Measurements from ENCODE around the gene MCTP1. TPM values are rescaled to one million over a fixed set of nuclear protein-coding genes. Genes with fewer than 3 reads are reported as not detected.

The MCTP1 gene
- total and polyA plus RNA-seq, 3 experiments from 2014 or later, result 0.51 to 0.92 (median 0.55) TPM

DNA sequence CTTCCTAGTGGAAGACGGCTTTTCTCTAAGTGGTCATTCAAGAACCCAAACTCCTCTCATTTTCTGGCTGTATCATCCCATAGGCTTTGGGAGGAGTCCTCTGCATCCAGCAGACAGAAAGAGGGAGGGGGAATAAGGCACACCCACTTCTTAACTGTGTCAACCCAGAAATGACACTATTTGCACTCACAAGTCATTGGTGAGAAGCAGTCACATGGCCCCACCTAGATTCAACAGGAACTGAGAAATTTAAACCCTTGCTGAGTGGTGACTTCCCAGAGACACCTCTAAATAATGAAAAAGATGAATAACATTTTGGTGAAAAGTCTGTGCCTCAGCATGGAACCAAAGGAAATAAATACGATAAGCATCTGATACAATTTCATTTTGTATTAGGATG lies 120.0 kb downstream of the MCTP1 start:
- H3K9me3 ChIP-seq (ENCODE audit: low read length), result no peaks in the 10 kb centered on the region
- no peaks in the 10 kb centered on the region for H3K27me3 Mint-ChIP-seq
- no peak overlapping the region for H3K4me3 ChIP-seq (ENCODE audit: low read length)
- H3K4me1 Mint-ChIP-seq, result peaks cover 0 to 5% (median 0%) of the 10 kb centered on the region in 3 donors
- H3K4me1 ChIP-seq (ENCODE audit: insufficient read depth, low read length), result no peaks in the 10 kb centered on the region
- no peak for DNase-seq
- no peaks in the 10 kb centered on the region for H3K27me3 ChIP-seq (ENCODE audit: insufficient read depth, low read length, poor library complexity, severe bottlenecking)
- no peak overlapping the region for H3K27ac Mint-ChIP-seq
- no peak overlapping the region for H3K4me3 Mint-ChIP-seq
- peaks cover 0 to 5% (median 3%) of the 10 kb centered on the region in 5 donors for H3K9me3 Mint-ChIP-seq
- H3K27ac ChIP-seq (ENCODE audit: low read depth, low read length), result no peak overlapping the region
- POLR2A ChIA-PET, result no interaction called here
- CTCF ChIA-PET, result no interaction called here
- H3K36me3 ChIP-seq (ENCODE audit: insufficient read depth, low read length), result no peaks in the 10 kb centered on the region
- no peaks in the 10 kb centered on the region for H3K36me3 Mint-ChIP-seq

- POLR2A ChIA-PET, result no interaction called here
- no peaks in the 10 kb centered on the region for H3K36me3 ChIP-seq (ENCODE audit: insufficient read depth, low read length)
- Mint-ChIP-seq H3K36me3 (no peaks in the 10 kb centered on the region), H3K27me3 (no peaks in the 10 kb centered on the region), H3K4me1 (peaks cover 0 to 5% (median 0%) of the 10 kb centered on the region in 3 donors), H3K27ac (no peak overlapping the region), H3K4me3 (no peak overlapping the region), H3K9me3 (peaks cover 0 to 2% (median 0%) of the 10 kb centered on the region in 5 donors)
- H3K4me3 ChIP-seq (ENCODE audit: low read length), result no peak overlapping the region
- H3K27me3 ChIP-seq (ENCODE audit: insufficient read depth, low read length, poor library complexity, severe bottlenecking), result no peaks in the 10 kb centered on the region
- no peaks in the 10 kb centered on the region for H3K9me3 ChIP-seq (ENCODE audit: low read length)
- H3K4me1 ChIP-seq (ENCODE audit: insufficient read depth, low read length), result no peaks in the 10 kb centered on the region
- no peak overlapping the region for H3K27ac ChIP-seq (ENCODE audit: low read depth, low read length)
- no peak for DNase-seq
- CTCF ChIA-PET, result no interaction called here
These were observed 121.8 kb downstream of the MCTP1 start for GRCh38 chr5:95163079-95163478.

DNA sequence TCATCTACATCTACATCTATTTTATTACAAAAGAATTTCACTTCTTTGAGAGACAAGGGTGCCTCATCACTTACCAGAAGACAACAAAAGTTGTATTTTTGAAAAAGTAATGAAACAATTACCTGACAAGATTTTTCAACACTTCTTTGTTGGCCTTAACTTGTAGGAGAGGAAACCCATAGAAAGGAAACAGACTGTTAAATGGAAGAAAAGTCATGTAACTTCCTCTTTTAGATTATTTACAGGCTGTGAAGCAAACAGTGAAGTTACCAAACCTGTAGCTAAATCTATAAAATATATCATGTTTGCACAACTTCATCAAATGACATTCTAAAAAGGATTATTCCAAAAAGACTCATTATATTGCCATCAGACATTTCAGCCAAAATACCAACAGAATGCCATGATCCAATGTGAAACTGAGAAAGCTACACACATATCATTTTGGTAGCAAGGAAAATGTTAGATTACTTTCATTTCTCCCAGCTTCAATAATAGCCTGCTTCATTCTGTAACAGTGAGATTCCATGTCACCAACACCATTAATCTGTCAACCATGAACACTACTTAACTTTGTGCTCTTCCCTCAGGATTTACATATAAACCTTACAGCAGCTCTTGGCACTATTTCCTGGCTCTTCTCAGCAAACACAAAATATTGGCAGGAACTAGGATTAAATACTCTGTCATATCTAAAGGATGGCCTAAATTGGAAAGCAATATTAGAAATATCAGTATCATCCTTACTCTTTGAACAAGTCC lies 122.5 kb downstream of the MCTP1 start:
- Histone ChIP-seq H3K9me3 (ENCODE audit: low read length) (no peaks in the 10 kb centered on the region), H3K27me3 (ENCODE audit: insufficient read depth, low read length, poor library complexity, severe bottlenecking) (no peaks in the 10 kb centered on the region), H3K4me3 (ENCODE audit: low read length) (no peak overlapping the region), H3K4me1 (ENCODE audit: insufficient read depth, low read length) (no peaks in the 10 kb centered on the region), H3K27ac (ENCODE audit: low read depth, low read length) (no peak overlapping the region), H3K36me3 (ENCODE audit: insufficient read depth, low read length) (no peaks in the 10 kb centered on the region)
- Mint-ChIP-seq H3K4me3 (no peak overlapping the region), H3K27me3 (no peaks in the 10 kb centered on the region), H3K27ac (no peak overlapping the region), H3K4me1 (peaks cover 0 to 5% (median 0%) of the 10 kb centered on the region in 3 donors), H3K36me3 (no peaks in the 10 kb centered on the region), H3K9me3 (no peaks in the 10 kb centered on the region)
- CTCF ChIA-PET, result no interaction called here
- no peak for DNase-seq
- POLR2A ChIA-PET, result no interaction called here

DNA sequence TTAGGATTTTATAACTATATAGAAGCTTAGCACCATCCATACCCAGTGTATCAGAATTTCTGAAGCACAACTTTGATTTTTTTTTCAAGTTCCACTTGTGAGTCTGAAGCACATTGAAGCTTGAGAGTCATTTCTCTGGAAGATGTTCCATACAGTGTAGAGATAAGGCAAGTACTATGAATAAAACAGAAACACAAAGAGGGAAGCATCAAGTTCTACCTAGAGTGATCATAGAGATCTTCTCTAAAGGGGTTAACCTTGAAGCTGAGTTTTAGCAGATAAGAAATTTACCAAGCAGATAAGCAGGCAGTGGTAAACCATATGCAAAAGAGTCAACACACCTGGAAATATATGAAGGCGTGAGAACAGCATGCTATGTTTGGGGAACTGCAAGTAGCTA lies 125.3 kb downstream of the MCTP1 start:
- H3K4me1 Mint-ChIP-seq, result peaks cover 0 to 5% (median 0%) of the 10 kb centered on the region in 3 donors
- no peaks in the 10 kb centered on the region for H3K27me3 Mint-ChIP-seq
- H3K4me3 Mint-ChIP-seq, result no peak overlapping the region
- H3K36me3 ChIP-seq (ENCODE audit: insufficient read depth, low read length), result no peaks in the 10 kb centered on the region
- ChIA-PET POLR2A (no interaction called here), CTCF (no interaction called here)
- H3K27ac Mint-ChIP-seq, result no peak overlapping the region
- no peak overlapping the region for H3K27ac ChIP-seq (ENCODE audit: low read depth, low read length)
- H3K4me1 ChIP-seq (ENCODE audit: insufficient read depth, low read length), result no peaks in the 10 kb centered on the region
- no peaks in the 10 kb centered on the region for H3K27me3 ChIP-seq (ENCODE audit: insufficient read depth, low read length, poor library complexity, severe bottlenecking)
- no peaks in the 10 kb centered on the region for H3K9me3 ChIP-seq (ENCODE audit: low read length)
- H3K36me3 Mint-ChIP-seq, result no peaks in the 10 kb centered on the region
- no peak for DNase-seq
- no peak overlapping the region for H3K4me3 ChIP-seq (ENCODE audit: low read length)
- no peaks in the 10 kb centered on the region for H3K9me3 Mint-ChIP-seq

DNA sequence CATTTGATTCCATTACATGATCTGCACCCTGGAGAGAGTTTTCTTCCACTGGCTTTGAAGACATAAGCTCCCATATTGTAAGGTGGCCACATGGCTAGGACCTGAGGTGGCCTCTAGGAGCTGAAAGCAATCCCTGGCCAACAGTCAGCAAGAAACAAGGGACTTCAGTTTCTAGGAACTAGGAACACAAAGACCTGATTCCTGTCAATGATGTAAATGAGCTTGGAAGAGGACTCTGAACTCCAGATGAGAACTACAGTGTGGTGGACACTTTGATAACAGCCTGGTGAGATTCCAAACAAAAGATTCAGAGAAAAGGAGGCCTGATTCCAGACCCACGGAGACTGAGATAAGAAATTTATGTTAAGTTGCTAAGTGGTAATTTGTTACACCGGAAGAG lies 129.0 kb downstream of the MCTP1 start:
- H3K9me3 Mint-ChIP-seq, result no peaks in the 10 kb centered on the region

GRCh38 chr5:95153511-95153910 lies 131.4 kb downstream of the MCTP1 start:
- Histone ChIP-seq H3K4me3 (ENCODE audit: low read length) (no peak overlapping the region), H3K9me3 (ENCODE audit: low read length) (no peaks in the 10 kb centered on the region), H3K36me3 (ENCODE audit: insufficient read depth, low read length) (no peaks in the 10 kb centered on the region), H3K27ac (ENCODE audit: low read depth, low read length) (no peak overlapping the region), H3K4me1 (ENCODE audit: insufficient read depth, low read length) (no peaks in the 10 kb centered on the region), H3K27me3 (ENCODE audit: insufficient read depth, low read length, poor library complexity, severe bottlenecking) (no peaks in the 10 kb centered on the region)
- Mint-ChIP-seq H3K36me3 (no peaks in the 10 kb centered on the region), H3K4me3 (no peak overlapping the region), H3K9me3 (peaks cover 0 to 2% (median under 1%) of the 10 kb centered on the region in 5 donors), H3K4me1 (no peaks in the 10 kb centered on the region), H3K27ac (no peak overlapping the region), H3K27me3 (no peaks in the 10 kb centered on the region)
- POLR2A ChIA-PET, result no interaction called here
- no peak for DNase-seq
- CTCF ChIA-PET, result no interaction called here

More for the DNA sequence above, 129.0 kb downstream of the MCTP1 start:
- Mint-ChIP-seq H3K4me3 (no peak overlapping the region), H3K36me3 (no peaks in the 10 kb centered on the region), H3K27me3 (no peaks in the 10 kb centered on the region), H3K27ac (no peak overlapping the region), H3K4me1 (no peaks in the 10 kb centered on the region)
- Histone ChIP-seq H3K4me1 (ENCODE audit: insufficient read depth, low read length) (no peaks in the 10 kb centered on the region), H3K27ac (ENCODE audit: low read depth, low read length) (no peak overlapping the region), H3K27me3 (ENCODE audit: insufficient read depth, low read length, poor library complexity, severe bottlenecking) (no peaks in the 10 kb centered on the region), H3K9me3 (ENCODE audit: low read length) (no peaks in the 10 kb centered on the region), H3K4me3 (ENCODE audit: low read length) (no peak overlapping the region), H3K36me3 (ENCODE audit: insufficient read depth, low read length) (no peaks in the 10 kb centered on the region)
- ChIA-PET CTCF (no interaction called here), POLR2A (no interaction called here)
- DNase-seq, result no peak

- H3K27me3 ChIP-seq (ENCODE audit: insufficient read depth, low read length, poor library complexity, severe bottlenecking), result no peaks in the 10 kb centered on the region
- H3K27ac ChIP-seq (ENCODE audit: low read depth, low read length), result no peak overlapping the region
- Mint-ChIP-seq H3K27me3 (no peaks in the 10 kb centered on the region), H3K27ac (no peak overlapping the region), H3K9me3 (peaks cover 2 to 7% (median 3%) of the 10 kb centered on the region in 5 donors), H3K4me3 (no peak overlapping the region), H3K36me3 (no peaks in the 10 kb centered on the region), H3K4me1 (no peaks in the 10 kb centered on the region)
- ChIA-PET CTCF (no interaction called here), POLR2A (no interaction called here)
- H3K9me3 ChIP-seq (ENCODE audit: low read length), result no peaks in the 10 kb centered on the region
- no peaks in the 10 kb centered on the region for H3K36me3 ChIP-seq (ENCODE audit: insufficient read depth, low read length)
- H3K4me3 ChIP-seq (ENCODE audit: low read length), result no peak overlapping the region
- DNase-seq, result no peak
- no peaks in the 10 kb centered on the region for H3K4me1 ChIP-seq (ENCODE audit: insufficient read depth, low read length)
These were observed 132.4 kb downstream of the MCTP1 start for GRCh38 chr5:95152535-95152934.

- H3K27ac Mint-ChIP-seq, result no peak overlapping the region
- no peak for DNase-seq
- H3K27me3 Mint-ChIP-seq, result no peaks in the 10 kb centered on the region
- Histone ChIP-seq H3K27me3 (ENCODE audit: insufficient read depth, low read length, poor library complexity, severe bottlenecking) (no peaks in the 10 kb centered on the region), H3K9me3 (ENCODE audit: low read length) (no peaks in the 10 kb centered on the region), H3K36me3 (ENCODE audit: insufficient read depth, low read length) (no peaks in the 10 kb centered on the region), H3K27ac (ENCODE audit: low read depth, low read length) (no peak overlapping the region), H3K4me1 (ENCODE audit: insufficient read depth, low read length) (no peaks in the 10 kb centered on the region), H3K4me3 (ENCODE audit: low read length) (no peak overlapping the region)
- H3K4me3 Mint-ChIP-seq, result no peak overlapping the region
- CTCF ChIA-PET, result no interaction called here
- POLR2A ChIA-PET, result no interaction called here
- peaks cover 3 to 11% (median 4%) of the 10 kb centered on the region in 5 donors for H3K9me3 Mint-ChIP-seq
- H3K36me3 Mint-ChIP-seq, result no peaks in the 10 kb centered on the region
- H3K4me1 Mint-ChIP-seq, result no peaks in the 10 kb centered on the region
These were observed 132.8 kb downstream of the MCTP1 start for GRCh38 chr5:95152131-95152530.

Measured in CD8-positive, alpha-beta memory T cell (primary cell).